Activated effector memory CD4-positive, alpha-beta T cell treated with Interleukin-2 at 50 U/mL for 16 hours (primary cell): Measurements from ENCODE around the gene ARPC5L.
"Not testable (repeated sequence)": the region's sequence is repeated elsewhere in the genome, so short reads cannot be mapped to it uniquely, and the experiment has no call there.

Experiments
- DNase-seq: peaks from one replicate; pipeline ENCODE4 v3.0.0-alpha.2; 2020

The ARPC5L gene

DNA sequence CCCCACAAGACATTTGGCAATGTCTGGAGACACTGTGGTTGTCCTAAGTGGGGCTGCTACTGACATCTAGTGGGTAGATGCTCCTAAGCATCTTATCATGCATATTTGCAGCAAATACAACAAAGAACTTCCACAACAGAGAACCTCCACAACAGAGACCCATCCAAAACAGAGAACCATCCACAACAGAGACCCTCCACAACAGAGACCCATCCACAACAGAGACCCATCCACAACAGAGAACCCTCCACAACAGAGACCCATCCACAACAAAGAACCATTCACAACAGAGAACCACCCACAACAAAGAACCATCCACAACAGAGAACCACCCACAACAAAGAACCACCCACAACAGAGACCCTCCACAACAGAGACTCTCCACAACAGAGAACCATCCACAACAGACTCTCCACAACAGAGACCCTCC is 32.8 kb downstream of the ARPC5L start:
- DNase-seq, result no peak

DNA sequence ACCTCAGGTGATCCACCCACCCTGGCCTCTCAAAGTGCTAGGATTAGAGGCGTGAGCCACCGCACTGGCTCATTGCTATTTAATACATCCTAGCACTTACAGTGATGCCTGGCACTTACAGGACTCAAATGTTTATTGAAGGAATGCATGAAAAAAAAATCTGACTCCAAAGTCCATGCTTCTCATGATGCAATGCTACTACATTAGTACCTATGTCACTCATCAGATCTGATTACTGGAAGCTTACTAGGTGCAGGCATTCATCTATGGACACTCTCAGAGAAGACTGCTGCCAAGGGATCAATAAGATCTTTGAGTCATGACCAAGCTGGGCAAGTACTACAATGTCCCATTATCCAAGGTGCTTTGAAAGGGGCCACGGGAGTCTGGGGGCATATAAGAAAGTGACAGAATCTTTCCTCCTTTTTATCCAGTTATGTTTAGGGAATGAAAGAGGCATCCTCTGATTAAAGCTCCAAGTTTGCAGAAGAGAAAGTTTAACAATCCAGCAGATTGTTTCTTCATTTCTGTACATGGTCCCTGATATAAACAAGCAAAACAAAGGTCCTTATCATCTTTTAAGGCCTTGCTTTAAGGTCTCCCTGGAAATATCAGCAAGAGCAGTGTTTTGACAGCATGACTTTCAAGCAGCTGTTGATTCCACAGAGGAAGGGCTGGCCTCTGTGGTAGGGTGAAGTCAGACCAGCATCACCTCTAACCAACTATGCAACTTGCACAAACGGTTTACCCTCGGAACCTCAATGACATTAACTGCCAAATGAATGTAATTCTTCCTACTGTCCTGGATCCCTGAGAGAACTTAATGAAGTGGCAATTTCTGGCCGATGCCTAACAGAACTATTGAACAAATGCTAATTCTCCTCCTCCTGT is 35.9 kb downstream of the ARPC5L start:
- no peak for DNase-seq

- no peak for DNase-seq
Observed at GRCh38 chr9:124899845-124900244, 37.9 kb downstream of the ARPC5L start.

DNA sequence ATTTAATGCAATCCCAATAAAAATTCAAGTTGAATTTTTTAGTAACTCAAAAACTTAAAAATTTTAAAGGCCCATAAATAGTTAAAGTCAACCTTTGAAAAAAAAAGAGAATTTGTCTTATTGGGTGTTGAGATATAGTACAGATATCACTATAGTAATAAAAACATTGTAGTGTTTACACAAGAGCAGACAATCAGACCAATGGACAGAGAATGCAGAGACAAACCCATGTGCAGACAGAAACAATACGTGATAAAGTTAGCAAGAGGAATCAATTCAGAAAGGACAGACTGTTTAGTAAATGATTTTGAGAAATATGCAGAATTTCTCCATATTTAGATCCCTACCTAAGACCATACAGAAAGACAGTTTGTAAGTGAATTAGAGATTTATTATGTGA is 45.0 kb downstream of the ARPC5L start:
- no peak for DNase-seq

DNA sequence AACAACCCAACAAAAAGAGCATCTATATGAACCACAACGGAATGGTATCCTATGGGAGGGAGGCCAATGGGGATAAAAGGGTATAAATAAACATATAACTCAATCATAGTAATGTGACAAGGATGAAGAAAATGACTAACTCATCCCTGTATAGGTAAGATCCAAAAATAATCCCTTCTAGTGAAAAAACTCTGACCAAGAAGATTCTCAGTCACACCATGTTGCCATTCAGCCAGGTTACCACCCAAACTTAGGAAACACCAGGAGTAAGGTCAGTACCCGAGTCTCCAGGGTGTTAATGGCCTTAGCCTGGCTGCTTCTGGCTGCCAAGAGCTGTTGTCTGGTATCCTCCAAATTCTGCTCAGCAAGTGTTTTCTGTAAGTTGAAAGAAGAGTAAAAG is 46.2 kb downstream of the ARPC5L start:
- no peak for DNase-seq

DNA sequence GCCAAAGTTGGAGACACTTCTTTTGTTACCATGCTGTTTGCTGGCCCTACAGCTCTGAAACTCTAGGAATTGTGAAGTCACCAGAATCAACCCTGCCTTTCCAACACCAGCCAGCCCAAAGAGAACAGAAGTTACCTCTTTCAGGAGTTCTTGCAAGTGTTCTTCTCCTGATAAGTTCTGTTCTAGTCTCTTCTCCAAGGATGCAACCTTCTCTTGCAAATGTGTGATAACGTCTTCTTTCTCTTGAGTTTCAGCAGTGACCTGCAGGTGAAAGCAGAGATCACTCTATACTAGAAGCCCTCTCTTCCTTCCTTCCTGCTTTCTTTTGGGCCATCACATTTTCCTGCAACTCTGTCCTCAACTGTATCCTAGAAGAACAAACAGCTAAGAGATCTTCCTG is 49.8 kb downstream of the ARPC5L start:
- DNase-seq, result no peak

DNA sequence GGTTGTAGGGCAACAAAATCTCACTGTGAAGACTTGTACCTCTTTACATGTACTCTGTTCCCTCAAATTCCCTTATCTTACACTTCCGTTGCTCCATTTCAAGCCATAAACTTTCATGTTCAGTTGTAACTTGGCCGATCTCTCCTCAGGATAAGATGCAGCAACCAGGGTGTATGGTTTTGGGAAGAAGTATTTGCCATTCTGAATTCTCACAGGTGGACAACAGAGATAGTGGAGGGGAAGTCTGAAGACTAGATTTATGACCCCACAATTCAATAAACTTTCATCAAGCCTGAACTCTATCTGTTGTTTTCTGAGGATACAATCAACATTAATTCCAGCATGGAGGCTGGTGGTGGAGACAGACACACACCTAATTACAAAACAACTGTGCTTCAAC is 51.4 kb downstream of the ARPC5L start:
- no peak for DNase-seq

DNA sequence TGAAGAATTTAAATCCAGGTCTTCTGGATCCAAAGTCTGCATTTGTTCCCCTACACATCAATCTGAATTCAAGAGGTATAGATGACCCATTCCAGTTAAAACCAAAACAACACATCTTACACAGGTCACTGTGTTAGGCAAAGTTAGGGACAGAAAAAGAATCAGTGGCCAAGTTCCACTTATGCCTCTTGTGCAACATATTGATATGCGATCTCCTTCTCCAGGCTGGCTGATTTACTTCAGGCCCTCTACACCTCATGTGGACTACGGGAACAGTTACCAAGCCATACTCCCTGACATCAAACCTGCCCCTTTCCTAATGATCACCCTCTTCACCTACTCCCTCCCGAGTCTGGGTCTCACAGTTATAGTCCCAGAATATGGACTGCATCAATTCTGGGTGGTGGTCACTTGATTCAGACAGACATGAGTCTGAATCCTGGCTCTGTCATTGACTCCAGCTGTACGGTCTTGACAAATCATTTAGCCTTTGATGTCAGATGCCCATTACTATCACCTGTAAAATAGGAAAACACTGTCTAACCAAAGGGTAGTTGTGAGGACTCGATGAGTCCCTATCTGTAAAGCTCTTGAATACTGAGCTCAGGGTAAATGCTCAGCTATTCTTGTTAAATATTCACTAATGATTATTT is 52.9 kb downstream of the ARPC5L start:
- no peak for DNase-seq

GRCh38 chr9:124920394-124920793 is 58.5 kb downstream of the ARPC5L start:
- DNase-seq, result not testable (repeated sequence)
